ENCODE measurements around the gene C9orf43. TPM values are rescaled to one million over a fixed set of nuclear protein-coding genes. Genes with fewer than 3 reads are reported as not detected.
"Not testable (repeated sequence)": the region's sequence is repeated elsewhere in the genome, so short reads cannot be mapped to it uniquely, and the experiment has no call there.

Gene C9orf43, protein sequence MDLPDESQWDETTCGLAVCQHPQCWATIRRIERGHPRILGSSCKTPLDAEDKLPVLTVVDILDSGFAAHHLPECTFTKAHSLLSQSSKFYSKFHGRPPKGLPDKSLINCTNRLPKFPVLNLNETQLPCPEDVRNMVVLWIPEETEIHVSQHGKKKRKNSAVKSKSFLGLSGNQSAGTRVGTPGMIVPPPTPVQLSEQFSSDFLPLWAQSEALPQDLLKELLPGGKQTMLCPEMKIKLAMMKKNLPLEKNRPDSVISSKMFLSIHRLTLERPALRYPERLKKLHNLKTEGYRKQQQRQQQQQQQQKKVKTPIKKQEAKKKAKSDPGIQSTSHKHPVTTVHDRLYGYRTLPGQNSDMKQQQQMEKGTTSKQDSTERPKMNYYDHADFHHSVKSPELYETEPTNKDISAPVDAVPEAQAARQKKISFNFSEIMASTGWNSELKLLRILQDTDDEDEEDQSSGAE
- total RNA-seq = under 1 TPM; 0.16 to 0.41 TPM

DNA sequence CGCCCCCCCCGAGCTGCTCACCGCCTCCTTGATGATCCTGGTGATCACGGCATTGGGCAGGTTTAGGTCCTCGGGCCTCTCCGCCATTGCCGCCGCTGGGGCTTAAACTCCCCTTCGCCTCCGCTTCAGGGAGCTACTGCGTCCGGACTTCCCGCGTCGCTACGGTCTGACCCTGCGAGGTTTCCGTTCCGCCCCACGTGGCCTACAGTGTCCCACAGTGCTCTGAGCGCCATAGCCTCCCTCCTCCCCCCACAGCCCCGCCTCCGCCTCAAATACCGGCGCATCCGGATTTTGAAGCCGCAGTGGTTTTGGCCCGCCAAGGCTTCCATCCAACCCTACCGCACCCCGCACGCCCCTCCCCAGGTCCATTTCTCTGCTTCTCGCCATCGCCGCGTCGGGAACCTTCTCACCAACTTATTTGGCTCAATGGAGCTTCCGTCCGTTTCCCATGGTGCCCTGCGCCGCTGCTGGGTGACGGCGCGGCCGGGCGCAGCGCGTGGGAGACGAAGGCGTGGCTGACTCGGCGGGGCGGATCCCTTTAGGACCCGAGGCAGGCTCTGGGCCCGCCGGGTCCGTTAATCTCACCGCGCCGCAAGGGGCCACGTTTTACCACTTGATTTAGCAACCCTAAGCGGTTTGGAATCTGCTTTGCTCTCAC, at the start of gene C9orf43, which contains the start of gene POLE3:
Gene C9orf43, plus strand, starts transcription at position 541 of the 658 bp plus-strand sequence. CDS start 2,747 bp downstream, outside the sequence.
Gene POLE3, minus strand, starts transcription at position 469 of the 658 bp plus-strand sequence. Its CDS starts 382 bp downstream, at position 87.
- ATAC-seq = peak; percentile 94
- H3K27ac Mint-ChIP-seq = peak within 1 kb of the TSS; percentile 99
- DNase-seq = peak; percentile 96
- peaks cover 37% of the 10 kb centered on the region for H3K4me1 Mint-ChIP-seq
- peaks cover 22% of the 10 kb centered on the region for H3K36me3 Mint-ChIP-seq
- CTCF ChIA-PET = interaction anchor here (0.7 to 6.0 kb wide), 18 partner anchors 10 to 248 kb away, joined by 3 to 60 read pairs (median 4); partner anchors contain the start of genes ALAD, CDC26, FKBP15 and HDHD3
- H3K4me3 Mint-ChIP-seq = peak within 1 kb of the TSS; percentile 92
- no peaks in the 10 kb centered on the region for H3K27me3 Mint-ChIP-seq
- no peaks in the 10 kb centered on the region for H3K9me3 Mint-ChIP-seq (ENCODE audit: low read depth)

DNA sequence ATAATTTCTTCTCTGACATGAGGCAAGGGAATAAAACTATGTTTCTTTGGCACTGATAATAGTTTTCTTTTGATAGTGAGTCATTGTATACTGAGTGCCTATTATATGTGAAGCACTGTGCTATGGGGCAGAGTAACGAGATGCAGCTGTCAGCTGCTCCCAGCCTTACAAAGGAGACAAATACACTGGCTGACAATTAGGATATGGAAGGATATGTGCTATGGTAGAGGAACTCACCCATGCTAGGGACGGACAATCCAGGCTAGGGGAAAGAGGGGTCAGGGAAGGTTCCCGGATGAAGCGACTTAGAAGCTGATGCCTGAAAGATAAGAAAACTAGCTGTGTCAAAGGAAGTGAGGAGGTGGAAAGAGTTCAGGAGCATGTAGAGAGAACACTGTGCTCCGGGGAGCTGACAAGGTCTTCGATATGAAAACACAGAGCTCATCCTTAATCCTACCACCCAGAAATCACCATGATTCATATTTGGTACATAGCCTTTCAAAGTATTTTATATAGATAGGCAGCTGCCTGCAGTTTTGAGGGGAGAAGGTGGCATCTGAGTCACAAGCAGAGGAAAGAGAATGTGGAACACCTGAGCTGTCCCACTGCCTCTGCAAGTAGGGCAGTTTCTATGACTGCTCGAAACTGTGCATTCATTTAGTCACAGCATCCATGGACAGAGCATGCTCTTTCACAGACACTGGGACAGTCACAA, 49.1 kb upstream of the C9orf43 start:
- CTCF ChIA-PET = interaction anchor here (1.3 kb wide), 1 partner anchor 11 kb away, joined by 4 read pairs; no protein-coding TSS in a partner anchor
- Mint-ChIP-seq H3K36me3 (peaks cover 2% of the 10 kb centered on the region), H3K4me3 (no peak overlapping the region), H3K4me1 (no peaks in the 10 kb centered on the region), H3K27ac (no peak overlapping the region), H3K9me3 (ENCODE audit: low read depth) (no peaks in the 10 kb centered on the region), H3K27me3 (peaks cover 2% of the 10 kb centered on the region)
- ATAC-seq (no peak), DNase-seq (no peak)

DNA sequence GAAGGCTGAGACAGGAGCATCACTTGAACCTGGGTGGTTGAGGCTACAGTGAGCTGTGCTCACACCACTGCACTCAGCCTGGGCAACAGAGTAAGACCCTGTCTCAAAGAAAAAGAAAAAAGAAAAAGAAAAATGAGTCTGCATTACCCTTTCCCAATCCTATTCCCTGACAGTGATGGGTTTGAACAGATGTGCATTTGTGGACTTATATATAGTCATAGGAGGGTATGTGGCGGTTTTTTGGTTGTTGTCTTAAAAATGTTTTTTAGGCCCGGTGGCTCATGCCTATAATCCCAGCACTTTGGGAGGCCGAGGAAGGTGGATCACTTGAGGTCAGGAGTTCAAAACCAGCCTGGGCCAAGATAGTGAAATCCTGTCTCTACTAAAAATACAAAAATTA, 47.2 kb upstream of the C9orf43 start:
- no peak overlapping the region for H3K4me3 Mint-ChIP-seq
- H3K27ac Mint-ChIP-seq = no peak overlapping the region
- no peaks in the 10 kb centered on the region for H3K9me3 Mint-ChIP-seq (ENCODE audit: low read depth)
- DNase-seq (no peak), ATAC-seq (no peak)
- CTCF ChIA-PET = no interaction called here
- no peaks in the 10 kb centered on the region for H3K4me1 Mint-ChIP-seq
- no peaks in the 10 kb centered on the region for H3K27me3 Mint-ChIP-seq
- H3K36me3 Mint-ChIP-seq = peaks cover 2% of the 10 kb centered on the region

DNA sequence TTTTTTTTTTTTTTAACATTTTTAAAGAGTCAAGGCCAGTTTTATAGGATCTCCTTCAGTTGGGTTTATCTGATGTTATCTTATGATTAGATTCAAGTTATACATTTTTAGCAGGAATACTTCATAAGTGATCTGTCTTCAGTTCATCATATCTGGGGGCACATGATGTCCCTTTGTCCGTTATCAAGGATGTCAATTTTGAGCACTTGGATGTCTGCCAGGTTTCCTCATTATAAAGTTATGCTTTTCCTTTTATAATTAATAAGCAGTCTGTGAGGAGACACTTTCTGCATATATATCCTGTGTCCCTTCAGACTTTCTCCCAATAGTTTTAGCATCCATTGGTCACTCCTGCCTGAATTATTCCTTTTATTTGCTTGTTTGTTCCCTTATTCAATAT, 45.6 kb upstream of the C9orf43 start:
- H3K27ac Mint-ChIP-seq = no peak overlapping the region
- H3K9me3 Mint-ChIP-seq (ENCODE audit: low read depth) = no peaks in the 10 kb centered on the region
- DNase-seq (no peak), ATAC-seq (no peak)
- peaks cover 2% of the 10 kb centered on the region for H3K36me3 Mint-ChIP-seq
- CTCF ChIA-PET = interaction anchor here (0.7 to 1.3 kb wide), 5 partner anchors 9 to 172 kb away, joined by 3 to 4 read pairs (median 3); partner anchors contain the start of genes ALAD and HDHD3
- H3K27me3 Mint-ChIP-seq = no peaks in the 10 kb centered on the region
- no peak overlapping the region for H3K4me3 Mint-ChIP-seq
- no peaks in the 10 kb centered on the region for H3K4me1 Mint-ChIP-seq

DNA sequence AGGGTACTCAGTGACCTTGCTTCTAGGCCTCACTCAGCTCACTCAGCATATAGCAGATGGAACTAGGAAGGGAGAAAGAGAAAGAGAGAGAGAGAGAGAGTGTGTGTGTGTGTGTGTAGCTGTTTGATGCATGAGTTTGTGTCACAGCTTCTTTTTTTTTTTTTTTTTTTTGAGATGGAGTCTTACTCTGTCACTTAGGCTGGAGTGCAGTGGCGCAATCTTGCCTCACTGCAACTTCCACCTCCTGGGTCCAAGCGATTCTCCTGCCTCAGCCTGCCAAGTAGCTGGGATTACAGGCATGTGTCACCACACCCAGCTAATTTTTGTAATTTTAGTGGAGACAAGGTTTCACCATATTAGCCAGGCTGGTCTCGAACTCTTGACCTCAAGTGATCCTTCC, 44.9 kb upstream of the C9orf43 start:
- H3K9me3 Mint-ChIP-seq (ENCODE audit: low read depth); H3K27ac Mint-ChIP-seq; H3K36me3 Mint-ChIP-seq; H3K4me1 Mint-ChIP-seq; ATAC-seq; DNase-seq; H3K4me3 Mint-ChIP-seq; H3K27me3 Mint-ChIP-seq: not testable (repeated sequence)
- CTCF ChIA-PET = interaction anchor here (0.7 to 1.3 kb wide), 4 partner anchors 14 to 597 kb away, joined by 3 to 4 read pairs (median 3); partner anchors contain the start of gene ALAD

DNA sequence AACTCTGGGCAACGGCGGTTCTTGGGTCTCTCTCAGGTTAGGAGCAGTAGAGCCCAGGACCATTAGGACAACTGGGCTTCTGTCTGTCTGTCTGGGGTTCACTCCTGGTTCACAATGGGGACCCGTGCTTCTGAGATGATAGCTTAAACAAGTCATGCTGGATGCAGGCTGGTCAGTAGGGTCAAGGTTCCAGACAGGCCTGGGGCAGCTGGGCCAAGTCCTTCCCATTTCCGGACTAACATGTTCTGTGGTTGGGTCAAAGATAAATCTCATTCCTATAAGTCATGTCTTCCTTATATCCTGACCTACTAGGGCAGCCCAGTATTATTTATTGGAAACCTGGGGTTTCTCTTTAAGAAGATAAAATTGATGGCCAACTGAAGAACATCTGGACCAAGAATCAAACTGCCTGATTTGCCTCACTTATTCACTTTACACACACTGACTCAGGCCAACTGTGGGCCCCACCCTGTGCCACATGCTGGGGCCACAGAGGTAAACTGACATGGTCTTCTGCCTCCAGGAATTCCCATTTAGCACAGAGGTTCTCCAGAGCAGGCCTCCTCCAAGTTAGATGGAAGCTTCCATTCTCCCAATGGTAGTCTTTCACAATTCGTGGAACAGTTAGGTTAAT, 42.1 kb upstream of the C9orf43 start:
- CTCF ChIA-PET = no interaction called here
- ATAC-seq (no peak), DNase-seq (no peak)
- peaks cover 1% of the 10 kb centered on the region for H3K36me3 Mint-ChIP-seq
- no peaks in the 10 kb centered on the region for H3K4me1 Mint-ChIP-seq
- H3K4me3 Mint-ChIP-seq = no peak overlapping the region
- no peaks in the 10 kb centered on the region for H3K27me3 Mint-ChIP-seq
- no peaks in the 10 kb centered on the region for H3K9me3 Mint-ChIP-seq (ENCODE audit: low read depth)
- H3K27ac Mint-ChIP-seq = no peak overlapping the region

DNA sequence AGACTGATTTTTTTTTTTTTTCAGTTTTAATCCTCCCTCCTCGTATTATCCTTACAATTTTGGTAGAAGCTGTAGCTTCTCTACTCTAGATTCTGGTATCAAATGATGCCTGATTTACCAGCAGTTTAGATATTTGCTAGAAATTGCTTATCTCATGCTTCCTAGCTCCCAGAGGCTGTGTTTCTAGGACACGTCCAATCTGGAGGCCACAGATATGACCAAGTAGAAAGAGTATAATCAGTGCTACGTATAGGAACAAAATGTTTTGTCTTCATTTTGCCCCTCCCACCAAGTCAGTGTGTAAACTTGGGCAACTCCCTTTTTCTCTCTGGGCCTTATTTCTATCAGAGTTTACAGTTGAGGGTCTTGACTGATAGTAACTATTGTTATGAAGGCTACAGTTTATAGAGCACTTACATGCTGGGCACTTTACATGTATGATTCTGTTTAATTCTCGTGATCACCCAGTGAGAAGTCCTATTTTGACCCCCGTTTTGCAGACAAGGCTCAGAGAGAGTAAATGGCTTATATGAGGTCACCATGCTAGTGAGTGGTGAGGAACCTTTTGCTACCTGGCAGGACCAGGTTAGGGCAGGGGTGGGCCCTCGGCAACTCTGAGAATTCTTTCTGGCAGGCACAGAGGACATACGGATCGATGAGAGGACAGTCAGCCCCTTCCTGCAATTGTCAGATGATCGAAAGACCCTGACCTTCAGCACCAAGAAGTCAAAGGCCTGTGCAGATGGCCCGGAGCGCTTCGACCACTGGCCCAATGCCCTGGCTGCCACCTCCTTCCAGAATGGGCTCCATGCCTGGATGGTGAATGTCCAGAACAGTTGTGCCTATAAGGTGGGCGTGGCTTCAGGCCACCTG, 41.3 kb upstream of the C9orf43 start:
- ATAC-seq = no peak
- H3K4me1 Mint-ChIP-seq = no peaks in the 10 kb centered on the region
- no peak overlapping the region for H3K27ac Mint-ChIP-seq
- no peak for DNase-seq
- H3K36me3 Mint-ChIP-seq = peaks cover 1% of the 10 kb centered on the region
- H3K27me3 Mint-ChIP-seq = no peaks in the 10 kb centered on the region
- H3K4me3 Mint-ChIP-seq = no peak overlapping the region
- no peaks in the 10 kb centered on the region for H3K9me3 Mint-ChIP-seq (ENCODE audit: low read depth)
- CTCF ChIA-PET = no interaction called here

DNA sequence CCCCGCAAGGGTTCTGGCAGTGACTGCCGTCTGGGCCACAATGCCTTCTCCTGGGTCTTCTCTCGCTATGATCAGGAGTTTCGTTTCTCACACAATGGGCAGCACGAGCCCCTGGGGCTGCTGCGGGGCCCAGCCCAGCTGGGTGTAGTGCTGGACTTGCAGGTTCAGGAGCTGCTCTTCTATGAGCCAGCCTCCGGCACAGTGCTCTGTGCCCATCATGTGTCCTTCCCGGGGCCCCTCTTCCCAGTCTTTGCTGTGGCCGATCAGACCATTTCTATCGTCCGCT, 40.7 kb upstream of the C9orf43 start:
- Mint-ChIP-seq H3K9me3 (ENCODE audit: low read depth) (no peaks in the 10 kb centered on the region), H3K36me3 (peaks cover 3% of the 10 kb centered on the region), H3K27me3 (no peaks in the 10 kb centered on the region), H3K4me1 (no peaks in the 10 kb centered on the region), H3K27ac (no peak overlapping the region), H3K4me3 (no peak overlapping the region)
- ATAC-seq (no peak), DNase-seq (no peak)
- CTCF ChIA-PET = no interaction called here

DNA sequence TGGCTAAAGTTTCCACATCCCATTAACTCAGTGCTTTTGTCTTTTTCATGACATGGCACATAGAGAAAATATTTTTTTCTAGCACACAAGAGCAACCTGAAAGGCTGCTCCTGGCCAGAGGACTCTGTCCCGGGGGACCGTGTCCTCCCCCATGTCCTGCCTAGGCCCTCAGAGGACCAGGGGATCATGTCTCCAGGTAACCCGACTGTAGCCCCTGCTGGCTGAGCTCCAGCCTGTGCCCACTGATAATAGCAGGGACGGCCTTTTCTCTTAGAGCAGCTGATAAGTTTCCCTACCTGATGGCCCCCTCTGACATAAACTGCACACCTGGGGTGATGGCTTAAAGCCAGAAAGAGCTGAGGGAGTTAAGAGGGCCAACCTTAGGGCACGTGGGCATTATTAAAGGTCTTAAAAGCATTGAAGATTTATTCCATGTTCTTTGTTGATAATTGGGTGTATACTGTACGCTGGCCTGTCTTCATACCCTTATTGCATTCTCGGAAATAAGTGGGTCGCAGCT, 39.7 kb upstream of the C9orf43 start:
- Mint-ChIP-seq H3K4me3 (no peak overlapping the region), H3K27me3 (no peaks in the 10 kb centered on the region), H3K36me3 (peaks cover 3% of the 10 kb centered on the region), H3K27ac (no peak overlapping the region), H3K9me3 (ENCODE audit: low read depth) (no peaks in the 10 kb centered on the region), H3K4me1 (peaks cover 10% of the 10 kb centered on the region)
- ATAC-seq = no peak
- CTCF ChIA-PET = no interaction called here
- DNase-seq = no peak

DNA sequence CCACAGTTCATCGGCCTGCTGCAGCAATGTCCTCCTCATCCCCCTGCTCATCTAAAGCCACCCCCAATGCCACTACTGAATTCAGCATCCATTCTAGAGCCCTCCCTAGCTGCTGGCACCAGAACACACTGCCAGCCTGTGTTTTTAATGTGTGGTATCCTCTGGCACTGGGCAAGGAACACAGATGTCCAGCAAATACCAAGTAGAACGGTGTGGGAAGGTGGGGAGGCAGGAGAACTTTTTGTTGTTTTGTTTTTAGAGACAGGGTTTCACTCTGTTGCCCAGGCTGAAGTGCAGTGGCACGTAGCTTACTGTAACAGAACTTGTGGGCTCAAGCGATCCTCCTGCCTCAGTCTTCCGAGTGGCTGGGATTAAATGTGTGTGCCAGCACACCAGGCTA, 38.5 kb upstream of the C9orf43 start:
- H3K4me1 Mint-ChIP-seq = peaks cover 11% of the 10 kb centered on the region
- no peak for ATAC-seq
- CTCF ChIA-PET = no interaction called here
- H3K4me3 Mint-ChIP-seq = no peak overlapping the region
- peaks cover 3% of the 10 kb centered on the region for H3K36me3 Mint-ChIP-seq
- DNase-seq = no peak
- H3K9me3 Mint-ChIP-seq (ENCODE audit: low read depth) = no peaks in the 10 kb centered on the region
- H3K27me3 Mint-ChIP-seq = no peaks in the 10 kb centered on the region
- peak overlapping the region; percentile 2 for H3K27ac Mint-ChIP-seq

DNA sequence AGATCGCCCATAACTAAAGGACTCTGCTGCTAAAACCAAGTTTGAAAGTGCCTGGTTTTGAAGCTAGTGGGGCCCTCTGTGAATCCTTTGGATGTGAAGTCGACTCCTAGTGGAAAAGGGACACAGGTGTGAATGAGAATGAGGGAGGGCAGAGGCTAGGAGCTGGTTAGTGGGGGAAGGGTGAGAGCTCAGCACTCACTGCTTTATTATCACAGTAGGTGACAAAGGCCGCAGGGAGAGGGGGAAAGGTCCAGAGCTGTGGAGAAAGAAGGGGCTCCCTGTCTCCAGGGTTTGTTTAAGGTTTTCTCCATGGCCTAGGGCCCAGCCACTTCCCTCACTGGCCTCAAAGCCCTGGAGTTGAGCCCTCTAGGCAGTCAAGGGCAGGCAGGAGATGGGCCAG, 37.3 kb upstream of the C9orf43 start:
- Mint-ChIP-seq H3K4me3 (no peak overlapping the region), H3K36me3 (peaks cover 3% of the 10 kb centered on the region), H3K27ac (no peak overlapping the region), H3K27me3 (no peaks in the 10 kb centered on the region), H3K4me1 (peaks cover 12% of the 10 kb centered on the region), H3K9me3 (ENCODE audit: low read depth) (no peaks in the 10 kb centered on the region)
- ATAC-seq (no peak), DNase-seq (no peak)
- CTCF ChIA-PET = interaction anchor here (2.2 kb wide), 1 partner anchor 29 kb away, joined by 6 read pairs; the partner anchor contains the start of gene ALAD

All from activated CD8-positive, alpha-beta memory T cell treated with anti-CD3 and anti-CD28 coated beads, Interleukin-2, amount 10 ng/mL, durations not matched to agents 7 days and 5 days (primary cell).